IMR-90 (cell line): ENCODE data around the gene ADGRV1. TPM values are rescaled to one million over a fixed set of nuclear protein-coding genes. Genes with fewer than 3 reads are reported as not detected.

Experiments used
- ATAC-seq: fragments of 200-7000 bp; cut with Tn5 transposase; 2 replicates; pipeline ENCODE4 v1.9.1; 2020; ENCODE audit warnings: low read depth, mild to moderate bottlenecking, moderate library complexity
- BruUV-seq: library from RNA; stranded (reverse); fragments of 400-500 nt; replicated peaks from 2 replicates; lab custom pipeline; 2021; lab: Mats Ljungman, UMichigan
- CTCF ChIA-PET: fragments of 300-600 bp; formaldehyde crosslinking; extraction: SDS; loops from one replicate; lab custom pipeline; 2021; ENCODE audit warnings: antibody characterized with exemption; lab: Yijun Ruan, JAX
- POLR2A ChIA-PET: fragments of 300-600 bp; sonication (Branson Sonifier 250); formaldehyde crosslinking; loops from one replicate; lab custom pipeline; 2022; ENCODE audit warnings: antibody characterized with exemption; ENCODE audit not compliant: unreplicated experiment; lab: Charles Lee
- DNase-seq: peaks from one replicate; pipeline ENCODE4 v3.0.0; 2013
- H2AFZ ChIP-seq: replicated peaks from 2 replicates; pipeline ENCODE3; 2013; ENCODE audit warnings: low read length, mild to moderate bottlenecking; ENCODE audit not compliant: poor library complexity
- H2AK5ac ChIP-seq: 2 replicates; pipeline ENCODE4 v1.6.1; 2013; ENCODE audit warnings: low read depth, low read length, inconsistent platforms
- H2AK9ac ChIP-seq: replicated peaks from 2 replicates; pipeline ENCODE3; 2013; ENCODE audit warnings: mild to moderate bottlenecking, low read depth, low read length, moderate library complexity; ENCODE audit not compliant: poor library complexity
- H2BK120ac ChIP-seq: 2 replicates; pipeline ENCODE4 v1.6.1; 2013; ENCODE audit warnings: low read depth, low read length, inconsistent platforms
- H2BK15ac ChIP-seq: 3 replicates; pipeline ENCODE4 v1.6.1; 2013; ENCODE audit warnings: low read depth, low read length, inconsistent platforms
- H2BK20ac ChIP-seq: 2 replicates; pipeline ENCODE4 v1.6.1; 2013; ENCODE audit warnings: low read depth, mild to moderate bottlenecking, inconsistent platforms, low read length, moderate library complexity
- H2BK5ac ChIP-seq: 2 replicates; pipeline ENCODE4 v1.6.1; 2013; ENCODE audit warnings: mild to moderate bottlenecking, low read depth, low read length, inconsistent platforms; ENCODE audit not compliant: poor library complexity, severe bottlenecking
- H3K14ac ChIP-seq: replicated peaks from 2 replicates; pipeline ENCODE4 v1.6.1; 2013; ENCODE audit warnings: low read depth, low read length, inconsistent platforms
- H3K18ac ChIP-seq: 2 replicates; pipeline ENCODE4 v1.6.1; 2013; ENCODE audit warnings: low read depth, low read length, control low read depth
- H3K23ac ChIP-seq: 2 replicates; pipeline ENCODE4 v1.6.1; 2013; ENCODE audit warnings: low read depth, low read length, inconsistent platforms
- H3K27ac ChIP-seq: 2 replicates; pipeline ENCODE4 v1.5.1; 2013; ENCODE audit warnings: mild to moderate bottlenecking, control low read depth, low read length; ENCODE audit not compliant: insufficient read depth
- H3K27me3 ChIP-seq: 2 replicates; pipeline ENCODE4 v1.6.1; 2013; ENCODE audit warnings: low read length; ENCODE audit not compliant: control insufficient read depth, insufficient read depth
- H3K36me3 ChIP-seq: 2 replicates; pipeline ENCODE4 v1.6.1; 2013; ENCODE audit warnings: low read length, mixed read lengths; ENCODE audit not compliant: control insufficient read depth, insufficient read depth
- H3K4ac ChIP-seq: 2 replicates; pipeline ENCODE4 v1.6.1; 2013; ENCODE audit warnings: low read depth, low read length, inconsistent platforms
- H3K4me1 ChIP-seq: 2 replicates; pipeline ENCODE4 v1.6.1; 2013; ENCODE audit warnings: low read length, mixed read lengths; ENCODE audit not compliant: control insufficient read depth, insufficient read depth
- H3K4me2 ChIP-seq: 2 replicates; pipeline ENCODE4 v1.6.1; 2013; ENCODE audit warnings: low read depth, mild to moderate bottlenecking, control low read depth, low read length, moderate library complexity
- H3K4me3 ChIP-seq: 2 replicates; pipeline ENCODE4 v1.5.1; 2013; ENCODE audit warnings: low read depth, mild to moderate bottlenecking, control low read depth, low read length, moderate library complexity; ENCODE audit not compliant: insufficient read depth
- H3K56ac ChIP-seq: 2 replicates; pipeline ENCODE4 v1.6.1; 2013; ENCODE audit warnings: low read length, inconsistent platforms; ENCODE audit not compliant: insufficient read depth; ENCODE audit errors: extremely low read depth
- H3K79me1 ChIP-seq, 2 experiments: 2 replicates each; pipeline ENCODE4 v1.6.1; 2013; ENCODE audit warnings: low read length in 2 of 2, inconsistent platforms in 1 of 2, low read depth in 1 of 2
- H3K9ac ChIP-seq: 2 replicates; pipeline ENCODE4 v1.6.1; 2013; ENCODE audit warnings: low read depth, low read length, control low read depth
- H3K9me1 ChIP-seq: 2 replicates; pipeline ENCODE4 v1.6.1; 2013; ENCODE audit warnings: low read length, inconsistent platforms; ENCODE audit not compliant: insufficient read depth
- H3K9me3 ChIP-seq: 2 replicates; pipeline ENCODE4 v1.6.1; 2013; ENCODE audit warnings: low read length; ENCODE audit not compliant: control insufficient read depth, insufficient read depth
- H4K20me1 ChIP-seq: 2 replicates; pipeline ENCODE4 v1.6.1; 2013; ENCODE audit warnings: low read length, inconsistent platforms; ENCODE audit not compliant: insufficient read depth
- H4K5ac ChIP-seq: 2 replicates; pipeline ENCODE4 v1.6.1; 2013; ENCODE audit warnings: mild to moderate bottlenecking, low read depth, low read length, control low read depth
- H4K8ac ChIP-seq, 2 experiments: 2 replicates each; pipeline ENCODE4 v1.6.1; 2013; ENCODE audit warnings: low read depth in 2 of 2, low read length in 2 of 2, control low read depth in 1 of 2, inconsistent platforms in 1 of 2
- H4K91ac ChIP-seq: 2 replicates; pipeline ENCODE4 v1.6.1; 2013; ENCODE audit warnings: low read depth, low read length, inconsistent platforms; ENCODE audit not compliant: insufficient read depth
- BHLHE40 ChIP-seq: fragments of 150-350 bp; IDR thresholded peaks from 2 replicates; pipeline ENCODE4 v1.6.1; 2016; ENCODE audit warnings: mild to moderate bottlenecking, low read depth, low read length
- CTCF ChIP-seq: conservative IDR thresholded peaks from 2 replicates; pipeline ENCODE4 v1.5.1; 2012; ENCODE audit warnings: mild to moderate bottlenecking, low read depth, low read length, improper control_type of control experiment
- ELK1 ChIP-seq: fragments of 150-350 bp; IDR thresholded peaks from 2 replicates; pipeline ENCODE4 v1.6.1; 2016; ENCODE audit warnings: low read depth, mild to moderate bottlenecking, low read length, moderate library complexity, borderline replicate concordance
- MAZ ChIP-seq: IDR thresholded peaks from 2 replicates; pipeline ENCODE4 v1.6.1; 2012; ENCODE audit warnings: low read depth, mild to moderate bottlenecking, low read length, improper control_type of control experiment, moderate library complexity, borderline replicate concordance
- MXI1 ChIP-seq: IDR thresholded peaks from 2 replicates; pipeline ENCODE4 v1.6.1; 2012; ENCODE audit warnings: low read depth, mild to moderate bottlenecking, low read length, moderate library complexity, borderline replicate concordance
- NFE2L2 ChIP-seq: fragments of 150-350 bp; IDR thresholded peaks from 2 replicates; pipeline ENCODE4 v1.6.1; 2016; ENCODE audit warnings: low read depth, mild to moderate bottlenecking, low read length
- POLR2A ChIP-seq: IDR thresholded peaks from 2 replicates; pipeline ENCODE4 v1.6.1; 2012; ENCODE audit warnings: mild to moderate bottlenecking, low read depth, low read length
- RAD21 ChIP-seq: IDR thresholded peaks from 2 replicates; pipeline ENCODE4 v1.6.1; 2012; ENCODE audit warnings: low read length, improper control_type of control experiment
- RCOR1 ChIP-seq: IDR thresholded peaks from 2 replicates; pipeline ENCODE4 v1.6.1; 2012; ENCODE audit warnings: mild to moderate bottlenecking, low read length, improper control_type of control experiment; ENCODE audit not compliant: insufficient replicate concordance
- RFX5 ChIP-seq: IDR thresholded peaks from 2 replicates; pipeline ENCODE4 v1.8.0; 2012; ENCODE audit warnings: low read depth, mild to moderate bottlenecking, low read length, moderate library complexity
- SMC3 ChIP-seq: fragments of 150-350 bp; IDR thresholded peaks from 2 replicates; pipeline ENCODE4 v1.6.1; 2016; ENCODE audit warnings: low read depth, mild to moderate bottlenecking, antibody characterized with exemption, low read length, moderate library complexity
- WGBS, 2 experiments: methylation state at CpG; one replicate each; pipeline versions ENCODE4 v1.1.5 to v1.1.7; 2013; ENCODE audit warnings: missing lambda C conversion rate in 2 of 2; ENCODE audit not compliant: insufficient read length in 1 of 2; ENCODE audit errors: extremely low coverage in 2 of 2; 5-methylcytosine and 5-hydroxymethylcytosine counted together
- dilution Hi-C: fragments of 300-500 bp; cut with HindIII; formaldehyde crosslinking; loops from one replicate; pipeline ENCODE4 v1.14.3; 2018; ENCODE audit warnings: low sequenced_read_pairs; ENCODE audit not compliant: unreplicated experiment
- in situ Hi-C: fragments of 300-500 bp; cut with MboI; formaldehyde crosslinking; loops from 3 replicates; pipeline ENCODE4 v1.14.3; 2019; ENCODE audit warnings: low sequenced_read_pairs, inconsistent platforms, mixed read lengths
- intact Hi-C: fragments of 100-400 bp; cut with micrococcal nuclease; formaldehyde crosslinking; loops from 2 replicates; pipeline ENCODE4 v1.10.0; 2022
- polyA plus RNA-seq, 3 experiments: library from polyadenylated mRNA; depleted of rRNA; stranded (reverse); fragments of >200 nt; gene quantifications; 2 replicates each; pipeline ENCODE4 v1.2.3, GENCODE V29; 2012; ENCODE audit warnings: low replicate concordance in 1 of 3
- total RNA-seq: library from RNA; depleted of rRNA; stranded (reverse); fragments of >200 nt; gene quantifications from 2 replicates; pipeline ENCODE4 v1.2.3, GENCODE V29; 2012

ADGRV1 gene
- total and polyA plus RNA-seq, 2 of the 4 experiments (the other 2 are of a cell fraction), result under 0.01 TPM; not detected in 1

- ATAC-seq, result no peak
- intact Hi-C loops (no loop called here), in situ Hi-C loops (no loop called here), dilution Hi-C loops (no loop called here)
- Histone ChIP-seq H3K4me1 (no peaks in the 10 kb centered on the region), H3K9me1 (no peaks in the 10 kb centered on the region), H2BK20ac (no peak overlapping the region), H3K9ac (no peak overlapping the region), H4K5ac (no peak overlapping the region), H3K36me3 (no peaks in the 10 kb centered on the region), H3K18ac (no peak overlapping the region), H2AK5ac (no peak overlapping the region), H2BK120ac (no peak overlapping the region), H3K14ac (no peak overlapping the region), H3K4ac (no peak overlapping the region), H2AK9ac (no peak overlapping the region), H3K4me3 (no peak overlapping the region), H3K9me3 (no peaks in the 10 kb centered on the region), H2BK15ac (no peak overlapping the region), H3K56ac (no peak overlapping the region), H2BK5ac (no peak overlapping the region), H4K8ac (no peak overlapping the region), H4K20me1 (no peaks in the 10 kb centered on the region), H3K79me1 (no peaks in the 10 kb centered on the region), H3K4me2 (no peak overlapping the region), H4K91ac (no peak overlapping the region), H3K27ac (no peak overlapping the region), H2AFZ (no peak overlapping the region), H3K23ac (no peak overlapping the region), H3K27me3 (no peaks in the 10 kb centered on the region)
- POLR2A ChIA-PET, result no interaction called here
- WGBS, 2 experiments, result no CpG with 5 or more reads among the region's 2 CpGs
- TF ChIP-seq POLR2A (no peak), ELK1 (no peak), RAD21 (no peak), BHLHE40 (no peak), RCOR1 (no peak), RFX5 (no peak), MAZ (no peak), SMC3 (no peak), NFE2L2 (no peak), MXI1 (no peak), CTCF (no peak)
- no TSS peak for BruUV-seq
- no peak for DNase-seq
- CTCF ChIA-PET, result no interaction called here
These were observed 200.5 kb downstream of the ADGRV1 start for GRCh38 chr5:90759119-90759518.
